Caki2 (cell line): ENCODE measurements around the gene SEC61A1. TPM values are rescaled to one million over a fixed set of nuclear protein-coding genes. Genes with fewer than 3 reads are reported as not detected.

Source experiments
- DNase-seq: peaks from one replicate; pipeline ENCODE4 v3.0.0-alpha.2; 2015; ENCODE audit warnings: low read depth
- in situ Hi-C: cut with HindIII; loops from 2 replicates; pipeline ENCODE4 v1.10.0; 2016; ENCODE audit warnings: low sequenced_read_pairs, low pct_unique_long_range_greater_than_20kb, mixed read lengths
- total RNA-seq: library from RNA; depleted of rRNA; stranded (reverse); fragments of >200 nt; shearing (Covaris generic); gene quantifications from 2 replicates; pipeline ENCODE4 v1.2.3, GENCODE V29; 2014; ENCODE audit warnings: low replicate concordance

SEC61A1 gene
- total RNA-seq, 1 experiment from 2014 or later: 159 TPM

DNA sequence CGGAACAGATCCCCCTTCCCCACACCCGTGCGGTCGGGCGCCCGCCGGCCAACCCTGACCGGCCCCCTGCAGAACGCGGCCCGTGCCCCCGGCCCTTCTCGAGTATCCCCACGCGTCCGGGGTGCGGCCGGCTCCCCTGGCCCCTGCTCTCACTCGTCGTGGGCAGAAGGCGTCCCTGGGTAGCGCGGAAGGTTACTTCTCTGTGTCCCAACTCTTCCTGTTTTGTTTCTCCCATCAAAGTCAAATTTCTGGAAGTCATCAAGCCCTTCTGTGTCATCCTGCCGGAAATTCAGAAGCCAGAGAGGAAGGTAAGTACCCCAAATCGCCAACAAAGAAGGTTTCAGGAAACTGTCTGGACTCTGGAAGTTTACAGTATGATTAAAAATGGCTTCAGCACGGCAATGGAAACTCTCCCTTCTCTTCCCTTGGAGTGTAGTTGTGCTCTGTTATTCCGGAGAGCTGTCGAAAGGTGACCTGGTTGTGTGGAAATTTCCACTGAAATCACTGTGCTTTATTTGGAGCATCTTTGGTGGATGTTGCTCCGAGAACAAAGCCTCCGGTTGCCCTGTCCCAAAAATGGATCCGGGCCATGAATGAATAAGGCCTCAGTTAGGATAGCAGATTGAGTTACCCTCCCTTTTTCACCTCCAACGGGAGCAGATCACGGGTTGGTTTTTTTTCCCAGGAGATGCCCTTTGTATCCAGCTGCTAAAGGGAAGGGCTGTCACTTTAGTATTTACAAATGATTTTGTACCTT lies 536 bp downstream of the SEC61A1 start:
- no peak for DNase-seq
- in situ Hi-C loops: no loop called here

GRCh38 chr3:128053614-128054013 lies 1.4 kb downstream of the SEC61A1 start:
- in situ Hi-C loops: no loop called here
- DNase-seq: no peak

GRCh38 chr3:128054367-128054766 lies 2.1 kb downstream of the SEC61A1 start:
- in situ Hi-C loops: no loop called here
- DNase-seq: no peak

GRCh38 chr3:128056258-128056657 lies 4.0 kb downstream of the SEC61A1 start:
- DNase-seq: no peak
- in situ Hi-C loops: no loop called here

DNA sequence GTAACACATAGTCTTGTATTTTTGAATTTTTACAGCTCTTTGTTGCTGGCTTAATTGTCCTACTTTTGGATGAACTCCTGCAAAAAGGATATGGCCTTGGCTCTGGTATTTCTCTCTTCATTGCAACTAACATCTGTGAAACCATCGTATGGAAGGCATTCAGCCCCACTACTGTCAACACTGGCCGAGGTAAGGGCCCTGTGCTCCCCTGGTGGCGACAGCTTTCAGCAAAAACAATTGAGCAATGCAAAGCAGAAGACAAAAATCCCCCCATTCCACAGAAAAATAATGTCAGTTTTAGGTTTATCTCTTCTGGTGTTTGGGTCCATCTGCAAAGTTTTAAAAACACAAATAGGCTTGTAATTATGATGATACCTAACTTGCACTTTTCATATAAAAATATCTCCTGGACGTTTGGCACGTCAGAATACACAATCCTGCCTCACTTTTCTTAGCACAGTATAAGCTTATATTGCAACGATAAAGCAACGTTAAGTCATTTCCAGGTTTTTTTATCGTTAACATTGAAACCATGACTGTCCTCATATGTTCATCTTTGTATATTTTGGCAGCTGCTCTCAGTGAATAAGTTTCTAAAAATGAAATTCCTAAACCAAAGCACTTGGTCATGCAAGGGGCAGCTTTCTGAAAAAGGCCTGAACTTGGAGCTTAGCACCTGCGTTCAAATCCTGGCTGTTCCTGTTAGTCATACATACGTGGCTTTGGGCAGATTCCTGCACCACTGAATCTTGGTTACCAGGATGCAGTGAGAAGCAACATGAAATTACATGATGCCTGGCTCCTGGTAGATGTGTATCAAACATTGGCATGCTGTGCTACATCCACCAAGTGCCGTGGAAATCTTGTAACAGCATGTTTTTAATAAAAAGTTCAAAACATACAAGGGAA lies 8.5 kb downstream of the SEC61A1 start:
- in situ Hi-C loops: no loop called here
- no peak for DNase-seq

GRCh38 chr3:128062033-128062745 lies 10.0 kb downstream of the SEC61A1 start:
- in situ Hi-C loops: no loop called here

GRCh38 chr3:128063865-128064264 lies 11.6 kb downstream of the SEC61A1 start:
- DNase-seq: no peak
- in situ Hi-C loops: no loop called here

More at GRCh38 chr3:128062033-128062745, 10.0 kb downstream of the SEC61A1 start:
- DNase-seq: no peak

DNA sequence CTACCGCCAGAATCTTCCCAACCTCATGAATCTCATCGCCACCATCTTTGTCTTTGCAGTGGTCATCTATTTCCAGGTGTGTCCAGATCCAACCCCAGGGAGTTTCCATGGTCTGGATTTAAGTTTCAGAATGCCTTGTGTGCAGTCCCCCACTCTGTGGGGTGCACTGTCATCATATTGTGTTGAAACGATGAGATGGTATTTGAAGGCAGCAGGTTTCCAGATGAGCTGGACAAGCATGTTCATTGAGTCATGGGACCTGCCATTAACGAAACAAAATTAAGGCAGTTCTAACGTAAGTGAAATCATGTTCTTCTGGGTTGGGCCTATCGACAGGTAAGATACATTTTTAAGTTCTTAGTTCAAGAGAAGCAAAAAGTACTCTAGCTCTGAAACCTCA lies 12.7 kb downstream of the SEC61A1 start:
- DNase-seq: no peak
- in situ Hi-C loops: no loop called here

- no peak for DNase-seq
- in situ Hi-C loops: no loop called here
Observed at GRCh38 chr3:128066114-128066513, 13.9 kb downstream of the SEC61A1 start.

- no peak for DNase-seq
- in situ Hi-C loops: no loop called here
Observed at GRCh38 chr3:128066676-128067075, 14.4 kb downstream of the SEC61A1 start.

DNA sequence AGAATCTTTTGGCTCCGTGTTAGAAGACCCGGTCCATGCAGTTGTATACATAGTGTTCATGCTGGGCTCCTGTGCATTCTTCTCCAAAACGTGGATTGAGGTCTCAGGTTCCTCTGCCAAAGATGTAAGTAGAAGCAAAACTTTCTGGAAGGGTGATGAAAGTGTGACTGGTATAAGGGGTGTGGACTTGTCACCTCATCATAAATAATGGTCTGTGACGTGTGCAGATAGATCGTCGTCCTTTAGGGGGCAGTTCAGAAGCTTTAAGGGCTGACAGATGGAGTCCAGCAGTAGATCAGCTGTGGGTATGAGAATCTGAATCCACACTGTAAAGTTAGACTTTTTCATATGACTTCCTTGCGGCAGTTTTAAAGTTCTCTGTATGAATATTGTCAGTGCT lies 15.3 kb downstream of the SEC61A1 start:
- in situ Hi-C loops: no loop called here

GRCh38 chr3:128068156-128068620 lies 16.0 kb downstream of the SEC61A1 start:
- in situ Hi-C loops: no loop called here
- DNase-seq: peak; percentile 26

More for the DNA sequence above, 15.3 kb downstream of the SEC61A1 start:
- no peak for DNase-seq

- DNase-seq: no peak
- in situ Hi-C loops: no loop called here
Observed at GRCh38 chr3:128069271-128069670, 17.0 kb downstream of the SEC61A1 start.

- DNase-seq: no peak
- in situ Hi-C loops: no loop called here
Observed at GRCh38 chr3:128070898-128071591, 18.8 kb downstream of the SEC61A1 start.

GRCh38 chr3:128071771-128072453 lies 19.7 kb downstream of the SEC61A1 start:
- no peak for DNase-seq
- in situ Hi-C loops: no loop called here

- no peak for DNase-seq
- in situ Hi-C loops: no loop called here
Observed at GRCh38 chr3:128072454-128073184, 20.4 kb downstream of the SEC61A1 start.

DNA sequence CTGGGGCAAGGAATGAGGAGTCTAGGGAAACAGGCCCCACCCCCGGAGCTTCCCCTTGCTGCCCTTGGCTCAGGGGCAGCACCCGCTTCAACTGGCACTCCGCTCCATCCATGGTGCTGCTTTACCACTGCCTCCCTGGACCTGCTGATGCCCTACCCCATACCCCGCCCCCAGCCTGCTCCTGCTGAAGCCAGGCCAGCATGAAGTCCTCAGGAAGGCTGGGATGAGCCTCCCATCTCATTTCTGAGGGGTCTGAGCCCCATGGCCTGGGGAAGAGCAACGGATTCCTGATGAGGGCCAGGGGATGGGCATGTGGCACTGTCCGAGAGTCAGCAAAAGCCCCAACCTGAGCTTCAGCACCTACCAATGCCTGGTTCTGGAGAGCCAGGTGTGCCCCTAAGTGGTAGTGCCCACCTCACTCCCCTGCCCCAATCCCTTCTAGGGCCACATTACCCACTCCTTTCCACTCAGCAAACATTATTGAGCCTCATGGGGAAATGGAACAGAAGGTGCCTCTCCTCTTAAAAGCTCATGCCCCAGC lies 21.0 kb downstream of the SEC61A1 start:
- in situ Hi-C loops: no loop called here
- DNase-seq: no peak
